ENCODE data around the gene IMMT.
"Not testable (repeated sequence)": the region's sequence is repeated elsewhere in the genome, so short reads cannot be mapped to it uniquely, and the experiment has no call there.

IMMT gene

DNA sequence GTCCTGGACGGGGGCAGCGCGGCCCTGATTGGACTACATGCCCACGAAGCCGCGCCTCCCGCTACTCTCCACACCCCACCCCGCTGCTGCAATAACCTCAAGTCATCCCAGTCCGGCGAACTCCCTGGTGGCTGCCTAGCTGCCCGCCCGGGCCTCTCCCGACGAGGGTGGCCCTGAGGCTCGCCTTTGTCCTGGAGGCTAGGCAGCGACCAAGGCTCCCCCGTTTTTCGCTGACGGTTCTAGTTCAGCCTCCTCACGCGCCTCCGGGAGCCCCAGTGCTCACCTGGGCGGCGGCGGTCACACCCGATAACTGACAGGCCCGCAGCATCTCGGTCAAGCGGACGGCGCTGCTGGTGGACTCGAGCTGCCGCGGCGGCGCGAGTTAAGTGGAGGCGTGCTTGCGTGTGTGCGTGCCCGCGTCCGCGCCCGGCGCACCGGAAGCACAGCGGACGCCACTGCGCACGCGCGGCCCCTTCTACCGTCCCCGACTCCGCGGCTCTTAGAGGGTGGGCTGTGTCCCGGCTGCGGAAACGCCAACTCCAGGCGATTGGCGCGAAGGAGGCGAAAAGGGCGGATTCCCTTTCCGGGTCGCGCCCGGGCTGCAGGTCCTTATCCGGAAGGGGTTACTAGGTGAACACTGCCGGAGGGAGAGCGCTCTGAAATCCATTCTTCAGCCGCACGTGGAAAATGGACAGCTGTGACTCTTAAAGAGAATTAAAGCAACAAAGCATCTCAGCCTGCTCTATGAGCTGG, at the start of gene IMMT:
TSS of gene IMMT (minus strand) at position 408 of the 753 bp plus-strand sequence. CDS start at position 328, 80 bp downstream.
- in situ Hi-C loops (cut with MboI; ENCODE audit: low sequenced_read_pairs): no loop called here

DNA sequence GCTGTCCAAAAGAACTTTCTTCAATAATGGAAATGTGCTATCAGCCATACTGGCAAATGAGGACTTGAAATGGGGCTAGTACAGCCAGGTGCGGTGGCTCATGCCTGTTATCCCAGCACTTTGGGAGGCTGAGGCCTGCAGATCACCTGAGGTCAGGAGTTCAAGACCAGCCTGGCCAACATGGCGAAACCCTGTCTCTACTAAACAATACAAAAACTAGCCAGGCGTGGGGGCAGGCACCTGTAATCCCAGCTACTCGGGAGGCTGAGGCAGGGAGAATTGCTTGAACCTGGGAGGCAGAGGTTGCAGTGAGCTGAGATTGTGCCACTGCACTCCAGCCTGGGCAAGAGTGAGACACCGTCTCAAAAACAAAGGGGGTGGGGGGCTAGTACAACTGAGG, 49.5 kb upstream of the IMMT start:
- in situ Hi-C loops (cut with MboI; ENCODE audit: low sequenced_read_pairs): not testable (repeated sequence)

DNA sequence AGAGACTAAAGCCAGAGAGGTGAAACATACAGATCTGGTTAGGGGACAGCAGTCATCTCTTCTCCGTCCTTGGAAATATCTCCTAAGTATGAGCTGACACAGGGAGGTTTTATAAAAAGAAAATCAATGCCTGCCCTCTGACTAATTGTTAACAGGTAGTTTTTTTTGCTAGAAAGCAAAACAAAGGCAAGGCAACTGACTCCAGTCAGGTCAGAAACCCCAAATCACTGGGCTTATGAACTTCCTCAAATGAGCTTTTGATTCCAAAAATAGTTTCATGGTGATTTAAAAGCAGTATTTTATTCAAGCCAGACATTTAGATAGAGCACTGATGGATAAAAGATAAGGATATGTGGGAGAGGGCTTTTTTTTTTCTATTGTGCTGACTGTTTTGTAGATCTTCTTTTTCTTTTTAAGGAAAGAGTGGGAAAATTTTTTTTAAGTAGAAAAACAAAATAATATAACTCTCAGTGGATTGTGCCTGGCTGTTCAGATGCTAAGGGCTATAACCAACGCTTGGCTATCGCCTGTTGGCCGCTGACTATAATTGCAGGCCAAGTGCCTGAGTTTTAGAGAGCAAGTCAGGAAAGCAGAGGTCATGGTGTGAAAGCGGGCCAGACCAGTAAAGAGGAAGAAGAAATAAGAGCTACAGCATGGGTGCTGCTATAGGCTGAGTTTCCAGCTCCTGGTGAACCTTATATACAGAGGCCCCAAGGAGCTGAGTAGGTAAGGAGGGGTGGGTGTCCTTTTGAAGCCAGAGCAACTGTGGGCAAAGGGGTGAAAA, 48.9 kb upstream of the IMMT start:
- in situ Hi-C loops (cut with MboI; ENCODE audit: low sequenced_read_pairs): no loop called here

GRCh38 chr2:86243272-86243671, 48.0 kb upstream of the IMMT start:
- in situ Hi-C loops (cut with MboI; ENCODE audit: low sequenced_read_pairs): no loop called here

GRCh38 chr2:86241611-86242010, 46.3 kb upstream of the IMMT start:
- in situ Hi-C loops (cut with MboI; ENCODE audit: low sequenced_read_pairs): no loop called here

DNA sequence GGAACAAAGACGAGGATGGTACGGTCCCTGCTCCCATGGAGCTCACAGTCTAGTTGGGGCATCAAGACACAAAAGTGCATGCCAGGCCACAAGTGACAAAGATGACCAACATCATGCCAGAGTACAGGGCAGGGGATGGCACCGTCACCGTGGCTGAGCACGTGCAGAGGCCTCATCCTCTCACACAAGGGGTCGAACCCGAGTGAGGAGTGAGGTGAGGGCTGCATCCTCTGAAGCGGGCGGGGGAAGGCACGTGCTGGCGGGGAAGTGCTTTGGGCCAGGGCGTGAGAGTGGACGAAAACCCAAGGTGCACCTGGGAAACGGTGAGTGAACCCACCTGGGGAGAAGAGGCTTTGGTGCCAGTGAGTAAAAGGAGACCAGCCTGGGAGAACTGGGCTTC, 45.0 kb upstream of the IMMT start:
- in situ Hi-C loops (cut with MboI; ENCODE audit: low sequenced_read_pairs): no loop called here

GRCh38 chr2:86239745-86240144, 44.5 kb upstream of the IMMT start:
- in situ Hi-C loops (cut with MboI; ENCODE audit: low sequenced_read_pairs): no loop called here

GRCh38 chr2:86239326-86239725, 44.1 kb upstream of the IMMT start:
- in situ Hi-C loops (cut with MboI; ENCODE audit: low sequenced_read_pairs): no loop called here

DNA sequence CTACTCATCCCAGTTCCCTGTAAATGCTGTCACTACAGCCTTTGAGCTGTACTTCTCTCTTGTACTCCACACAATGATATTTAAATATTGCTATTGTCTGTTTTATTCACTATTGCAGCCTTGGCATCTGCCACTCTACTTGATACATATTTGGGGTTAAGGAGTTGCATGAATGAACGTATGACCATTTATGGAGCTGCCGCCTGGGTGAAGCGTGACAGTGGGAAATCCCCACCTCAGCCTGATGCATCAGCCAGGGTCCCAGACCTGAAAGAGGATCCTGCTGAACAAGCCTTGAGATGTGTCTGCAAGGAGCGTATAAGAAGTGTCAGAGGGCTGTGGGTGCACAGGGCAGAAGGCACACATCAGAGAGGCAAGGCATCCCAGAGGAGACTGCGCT, 43.1 kb upstream of the IMMT start:
- in situ Hi-C loops (cut with MboI; ENCODE audit: low sequenced_read_pairs): no loop called here

GRCh38 chr2:86237172-86237571, 41.9 kb upstream of the IMMT start:
- in situ Hi-C loops (cut with MboI; ENCODE audit: low sequenced_read_pairs): no loop called here

- in situ Hi-C loops (cut with MboI; ENCODE audit: low sequenced_read_pairs): no loop called here
Measured at GRCh38 chr2:86235196-86235980, 40.1 kb upstream of the IMMT start.

- in situ Hi-C loops (cut with MboI; ENCODE audit: low sequenced_read_pairs): no loop called here
Measured at GRCh38 chr2:86234563-86235131, 39.4 kb upstream of the IMMT start.

DNA sequence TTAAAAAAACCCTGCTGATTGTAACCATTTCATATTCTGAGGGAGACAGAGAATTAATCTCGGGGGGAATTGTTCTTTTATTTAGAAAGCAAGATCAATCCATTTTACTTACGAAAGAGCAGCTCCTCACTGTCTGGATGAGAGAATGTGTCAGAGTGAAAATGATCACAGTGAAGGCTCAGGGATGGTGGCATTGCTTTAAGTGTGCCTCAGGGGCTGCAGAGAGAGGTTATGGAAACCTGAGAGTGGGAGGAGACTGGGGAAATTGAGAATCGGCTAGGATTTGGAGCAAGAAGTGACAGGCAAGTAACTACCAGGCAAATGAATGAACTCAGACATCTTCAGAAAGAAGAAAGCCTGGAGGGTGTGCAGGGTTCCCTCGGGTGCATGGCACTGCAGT, 38.2 kb upstream of the IMMT start:
- in situ Hi-C loops (cut with MboI; ENCODE audit: low sequenced_read_pairs): no loop called here

- in situ Hi-C loops (cut with MboI; ENCODE audit: low sequenced_read_pairs): no loop called here
Measured at GRCh38 chr2:86232910-86233309, 37.6 kb upstream of the IMMT start.

- in situ Hi-C loops (cut with MboI; ENCODE audit: low sequenced_read_pairs): no loop called here
Measured at GRCh38 chr2:86232373-86232784, 37.1 kb upstream of the IMMT start.

GRCh38 chr2:86231680-86232372, 36.6 kb upstream of the IMMT start:
- in situ Hi-C loops (cut with MboI; ENCODE audit: low sequenced_read_pairs): no loop called here

DNA sequence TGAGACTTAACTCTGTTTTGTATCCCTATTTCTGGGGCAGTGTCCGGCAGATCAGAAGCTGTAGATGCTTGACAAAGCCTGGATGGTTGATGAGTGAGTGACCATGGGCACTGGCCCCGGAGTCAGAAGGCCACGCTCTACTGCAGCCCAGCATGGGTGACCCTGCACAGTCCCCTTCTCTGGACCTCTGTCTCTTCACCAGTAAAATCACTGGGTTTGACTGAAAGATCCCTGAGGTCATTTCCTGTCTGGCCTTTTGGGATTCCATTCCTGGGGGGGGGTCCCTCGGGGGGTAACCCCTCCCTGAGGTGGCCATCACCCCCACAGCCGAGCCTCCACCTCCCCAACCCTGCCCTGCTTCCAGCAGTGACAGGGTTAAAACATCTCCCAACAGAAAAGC, 35.7 kb upstream of the IMMT start:
- in situ Hi-C loops (cut with MboI; ENCODE audit: low sequenced_read_pairs): no loop called here

DNA sequence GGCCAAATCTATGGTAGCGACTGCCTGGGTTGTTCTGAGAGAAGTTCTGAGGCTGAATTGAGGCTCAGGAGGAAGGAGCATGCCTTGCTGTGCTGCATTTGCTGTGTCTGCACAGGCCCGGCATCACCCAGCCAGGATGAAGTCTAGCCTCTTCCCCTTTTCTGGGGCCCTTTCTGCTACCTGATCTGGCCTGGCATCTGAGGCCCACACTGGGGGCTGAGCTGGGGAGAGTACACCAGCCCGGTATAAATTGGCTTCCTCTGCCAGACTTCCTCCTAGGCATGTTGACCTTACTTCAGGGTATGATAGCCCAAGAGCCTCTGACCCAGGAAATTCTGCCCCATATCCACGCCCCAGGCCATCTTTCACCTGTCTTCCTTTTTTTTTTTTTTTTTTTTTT, 34.0 kb upstream of the IMMT start:
- in situ Hi-C loops (cut with MboI; ENCODE audit: low sequenced_read_pairs): no loop called here

DNA sequence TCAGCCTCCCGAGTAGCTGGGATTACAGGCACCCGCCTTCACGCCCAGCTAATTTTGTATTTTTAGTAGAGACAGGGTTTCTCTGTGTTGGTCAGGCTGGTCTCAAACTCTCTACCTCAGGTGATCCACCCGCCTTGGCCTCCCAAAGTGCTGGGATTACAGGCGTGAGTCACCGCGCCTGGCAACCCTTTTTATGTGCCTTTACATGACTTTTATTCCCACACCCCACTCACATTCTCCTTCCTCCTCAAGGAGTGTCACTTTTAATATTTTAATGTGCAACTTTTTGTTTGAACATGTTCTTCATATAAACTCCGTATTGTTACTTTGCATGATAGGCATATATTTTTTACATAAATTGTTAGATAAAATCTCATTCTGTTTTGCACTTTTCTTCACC, 33.3 kb upstream of the IMMT start:
- in situ Hi-C loops (cut with MboI; ENCODE audit: low sequenced_read_pairs): not testable (repeated sequence)

DNA sequence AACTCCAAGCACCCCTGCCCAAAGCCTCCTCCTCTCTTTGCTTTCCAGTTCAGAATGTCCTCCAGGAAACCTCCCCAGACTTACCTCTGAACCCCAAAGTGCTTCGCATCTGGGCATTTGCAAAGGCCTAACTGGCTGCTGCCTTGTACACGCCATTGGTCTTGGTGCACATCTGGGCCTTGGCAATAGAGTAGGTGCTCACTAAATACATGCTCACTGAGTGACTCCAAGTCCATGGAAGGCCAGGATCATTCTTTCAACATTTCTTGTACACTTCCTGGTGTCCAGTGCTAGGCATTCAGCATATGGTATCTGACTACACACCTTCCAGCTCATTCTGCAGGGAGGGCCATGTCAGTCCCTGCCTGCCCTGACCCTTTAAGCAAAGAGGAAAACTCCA, 32.4 kb upstream of the IMMT start:
- in situ Hi-C loops (cut with MboI; ENCODE audit: low sequenced_read_pairs): no loop called here
